ENCODE measurements around the gene LRRC17.
"Not testable (repeated sequence)": the region's sequence is repeated elsewhere in the genome, so short reads cannot be mapped to it uniquely, and the experiment has no call there.

LRRC17 gene

DNA sequence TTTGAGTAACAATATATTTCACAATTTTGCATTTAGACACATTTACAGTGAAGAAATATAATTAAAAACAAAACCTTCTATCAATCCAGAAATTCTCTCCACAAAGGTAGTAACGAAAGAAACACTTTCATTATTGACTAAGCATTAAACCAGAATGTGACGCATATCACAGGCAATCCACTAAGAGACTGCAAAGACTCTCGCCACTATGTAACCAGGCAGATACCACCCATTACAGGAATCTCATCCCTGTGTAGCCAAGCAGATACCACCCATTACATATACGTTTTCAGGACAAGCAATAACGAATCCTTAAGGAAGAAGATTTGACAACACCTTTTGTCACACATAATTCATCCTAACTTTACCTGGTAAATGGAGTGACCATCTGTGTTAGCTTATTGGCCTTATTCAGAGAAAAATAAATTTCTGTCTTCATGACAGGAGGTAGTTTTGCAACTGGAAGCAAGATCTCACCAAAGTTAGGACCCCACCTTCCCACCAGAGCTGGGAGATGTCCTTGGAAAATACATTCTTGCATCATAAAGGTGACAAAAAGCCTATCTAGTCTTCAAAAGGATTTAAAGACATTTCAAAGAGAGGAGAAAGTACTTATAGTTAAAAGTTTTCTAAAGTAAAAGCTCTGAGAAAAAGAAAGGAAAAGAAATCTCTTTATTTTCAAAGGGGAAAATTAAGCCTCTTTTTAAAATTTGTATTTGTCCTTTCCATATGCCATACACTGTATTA lies 30.8 kb downstream of the LRRC17 start:
- Histone ChIP-seq H3K36me3 (ENCODE audit: low read depth) (no peaks in the 10 kb centered on the region), H3K9me3 (ENCODE audit: severe bottlenecking) (no peaks in the 10 kb centered on the region), H3K27ac (ENCODE audit: poor library complexity, severe bottlenecking) (no peak overlapping the region), H3K4me3 (ENCODE audit: severe bottlenecking) (no peak overlapping the region), H3K27me3 (ENCODE audit: insufficient read depth, poor library complexity, severe bottlenecking) (no peaks in the 10 kb centered on the region), H3K4me1 (ENCODE audit: insufficient read depth, poor library complexity, severe bottlenecking) (no peaks in the 10 kb centered on the region)
- no peak for DNase-seq (ENCODE audit: low spot score)
- no peak for ATAC-seq (ENCODE audit: low read depth)
- TF ChIP-seq, protein P1, sequence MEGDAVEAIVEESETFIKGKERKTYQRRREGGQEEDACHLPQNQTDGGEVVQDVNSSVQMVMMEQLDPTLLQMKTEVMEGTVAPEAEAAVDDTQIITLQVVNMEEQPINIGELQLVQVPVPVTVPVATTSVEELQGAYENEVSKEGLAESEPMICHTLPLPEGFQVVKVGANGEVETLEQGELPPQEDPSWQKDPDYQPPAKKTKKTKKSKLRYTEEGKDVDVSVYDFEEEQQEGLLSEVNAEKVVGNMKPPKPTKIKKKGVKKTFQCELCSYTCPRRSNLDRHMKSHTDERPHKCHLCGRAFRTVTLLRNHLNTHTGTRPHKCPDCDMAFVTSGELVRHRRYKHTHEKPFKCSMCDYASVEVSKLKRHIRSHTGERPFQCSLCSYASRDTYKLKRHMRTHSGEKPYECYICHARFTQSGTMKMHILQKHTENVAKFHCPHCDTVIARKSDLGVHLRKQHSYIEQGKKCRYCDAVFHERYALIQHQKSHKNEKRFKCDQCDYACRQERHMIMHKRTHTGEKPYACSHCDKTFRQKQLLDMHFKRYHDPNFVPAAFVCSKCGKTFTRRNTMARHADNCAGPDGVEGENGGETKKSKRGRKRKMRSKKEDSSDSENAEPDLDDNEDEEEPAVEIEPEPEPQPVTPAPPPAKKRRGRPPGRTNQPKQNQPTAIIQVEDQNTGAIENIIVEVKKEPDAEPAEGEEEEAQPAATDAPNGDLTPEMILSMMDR (IDR thresholded peaks at IDR 0.05; ENCODE audit: poor library complexity, severe bottlenecking): no peak

DNA sequence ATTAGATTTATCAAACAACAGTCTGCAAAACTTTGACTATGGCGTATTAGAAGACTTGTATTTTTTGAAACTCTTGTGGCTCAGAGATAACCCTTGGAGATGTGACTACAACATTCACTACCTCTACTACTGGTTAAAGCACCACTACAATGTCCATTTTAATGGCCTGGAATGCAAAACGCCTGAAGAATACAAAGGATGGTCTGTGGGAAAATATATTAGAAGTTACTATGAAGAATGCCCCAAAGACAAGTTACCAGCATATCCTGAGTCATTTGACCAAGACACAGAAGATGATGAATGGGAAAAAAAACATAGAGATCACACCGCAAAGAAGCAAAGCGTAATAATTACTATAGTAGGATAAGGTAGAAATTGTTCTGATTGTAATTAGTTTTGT lies 31.4 kb downstream of the LRRC17 start:
- no peak overlapping the region for H3K27ac ChIP-seq (ENCODE audit: poor library complexity, severe bottlenecking)
- DNase-seq (ENCODE audit: low spot score) (no peak), ATAC-seq (ENCODE audit: low read depth) (no peak)
- no peaks in the 10 kb centered on the region for H3K9me3 ChIP-seq (ENCODE audit: severe bottlenecking)
- no peaks in the 10 kb centered on the region for H3K4me1 ChIP-seq (ENCODE audit: insufficient read depth, poor library complexity, severe bottlenecking)
- H3K4me3 ChIP-seq (ENCODE audit: severe bottlenecking): no peak overlapping the region
- H3K27me3 ChIP-seq (ENCODE audit: insufficient read depth, poor library complexity, severe bottlenecking): no peaks in the 10 kb centered on the region
- no peaks in the 10 kb centered on the region for H3K36me3 ChIP-seq (ENCODE audit: low read depth)
- TF ChIP-seq, protein P1 (IDR thresholded peaks at IDR 0.05; ENCODE audit: poor library complexity, severe bottlenecking): no peak

GRCh38 chr7:102951839-102952238 lies 39.0 kb downstream of the LRRC17 start:
- DNase-seq (ENCODE audit: low spot score) (no peak), ATAC-seq (ENCODE audit: low read depth) (no peak)
- no peak overlapping the region for H3K27ac ChIP-seq (ENCODE audit: poor library complexity, severe bottlenecking)
- no peaks in the 10 kb centered on the region for H3K27me3 ChIP-seq (ENCODE audit: insufficient read depth, poor library complexity, severe bottlenecking)
- H3K9me3 ChIP-seq (ENCODE audit: severe bottlenecking): no peaks in the 10 kb centered on the region
- H3K4me1 ChIP-seq (ENCODE audit: insufficient read depth, poor library complexity, severe bottlenecking): no peaks in the 10 kb centered on the region
- H3K36me3 ChIP-seq (ENCODE audit: low read depth): no peaks in the 10 kb centered on the region
- TF ChIP-seq, protein P1 (IDR thresholded peaks at IDR 0.05; ENCODE audit: poor library complexity, severe bottlenecking): no peak
- H3K4me3 ChIP-seq (ENCODE audit: severe bottlenecking): no peak overlapping the region

GRCh38 chr7:102953406-102953805 lies 40.6 kb downstream of the LRRC17 start:
- DNase-seq (ENCODE audit: low spot score) (no peak), ATAC-seq (ENCODE audit: low read depth) (no peak)
- H3K36me3 ChIP-seq (ENCODE audit: low read depth): no peaks in the 10 kb centered on the region
- TF ChIP-seq, protein P1 (IDR thresholded peaks at IDR 0.05; ENCODE audit: poor library complexity, severe bottlenecking): no peak
- no peaks in the 10 kb centered on the region for H3K9me3 ChIP-seq (ENCODE audit: severe bottlenecking)
- no peak overlapping the region for H3K27ac ChIP-seq (ENCODE audit: poor library complexity, severe bottlenecking)
- no peaks in the 10 kb centered on the region for H3K27me3 ChIP-seq (ENCODE audit: insufficient read depth, poor library complexity, severe bottlenecking)
- H3K4me1 ChIP-seq (ENCODE audit: insufficient read depth, poor library complexity, severe bottlenecking): no peaks in the 10 kb centered on the region
- no peak overlapping the region for H3K4me3 ChIP-seq (ENCODE audit: severe bottlenecking)

DNA sequence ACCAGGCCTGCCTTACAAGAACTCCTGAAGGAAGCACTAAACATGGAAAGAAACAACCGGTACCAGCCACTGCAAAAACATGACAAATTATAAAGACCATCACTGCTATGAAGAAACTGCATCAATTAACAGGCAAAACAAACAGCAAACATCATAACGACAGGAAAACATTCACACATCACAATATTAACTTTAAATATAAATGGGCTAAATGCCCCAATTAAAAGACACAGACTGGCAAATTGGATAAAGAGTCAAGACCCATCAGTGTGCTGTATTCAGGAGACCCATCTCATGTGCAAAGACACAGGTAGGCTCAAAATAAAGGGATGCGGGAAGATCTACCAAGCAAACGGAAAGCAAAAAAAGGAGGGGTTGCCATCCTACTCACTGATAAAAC lies 41.6 kb downstream of the LRRC17 start:
- not testable (repeated sequence) for H3K27ac ChIP-seq (ENCODE audit: poor library complexity, severe bottlenecking); H3K9me3 ChIP-seq (ENCODE audit: severe bottlenecking); ATAC-seq (ENCODE audit: low read depth); H3K36me3 ChIP-seq (ENCODE audit: low read depth); H3K4me3 ChIP-seq (ENCODE audit: severe bottlenecking); DNase-seq (ENCODE audit: low spot score); H3K4me1 ChIP-seq (ENCODE audit: insufficient read depth, poor library complexity, severe bottlenecking); H3K27me3 ChIP-seq (ENCODE audit: insufficient read depth, poor library complexity, severe bottlenecking)

DNA sequence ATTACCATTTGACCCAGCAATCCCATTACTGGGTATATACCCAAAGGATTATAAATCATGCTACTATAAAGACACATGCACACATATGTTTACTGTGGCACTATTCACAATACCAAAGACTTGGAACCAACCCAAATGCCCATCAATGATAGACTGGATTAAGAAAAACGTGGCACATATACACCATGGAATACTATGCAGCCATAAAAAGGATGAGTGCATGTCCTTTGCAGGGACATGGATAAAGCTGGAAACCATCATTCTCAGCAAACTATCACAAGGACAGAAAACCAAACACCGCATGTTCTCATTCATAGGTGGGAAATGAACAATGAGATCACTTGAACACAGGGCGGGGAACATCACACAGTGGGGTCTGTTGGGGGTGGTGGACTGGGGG lies 45.2 kb downstream of the LRRC17 start:
- not testable (repeated sequence) for H3K4me3 ChIP-seq (ENCODE audit: severe bottlenecking); H3K27ac ChIP-seq (ENCODE audit: poor library complexity, severe bottlenecking); H3K36me3 ChIP-seq (ENCODE audit: low read depth); ATAC-seq (ENCODE audit: low read depth); H3K9me3 ChIP-seq (ENCODE audit: severe bottlenecking); H3K4me1 ChIP-seq (ENCODE audit: insufficient read depth, poor library complexity, severe bottlenecking); DNase-seq (ENCODE audit: low spot score); H3K27me3 ChIP-seq (ENCODE audit: insufficient read depth, poor library complexity, severe bottlenecking)

DNA sequence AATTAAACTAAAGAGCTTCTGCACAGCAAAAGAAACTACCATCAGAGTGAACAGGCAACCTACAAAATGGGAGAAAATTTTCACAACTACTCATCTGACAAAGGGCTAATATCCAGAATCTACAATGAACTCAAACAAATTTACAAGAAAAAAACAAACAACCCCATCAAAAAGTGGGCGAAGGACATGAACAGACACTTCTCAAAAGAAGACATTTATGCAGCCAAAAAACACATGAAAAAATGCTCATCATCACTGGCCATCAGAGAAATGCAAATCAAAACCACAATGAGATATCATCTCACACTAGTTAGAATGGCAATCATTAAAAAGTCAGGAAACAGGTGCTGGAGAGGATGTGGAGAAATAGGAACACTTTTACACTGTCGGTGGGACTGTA lies 49.2 kb downstream of the LRRC17 start:
- not testable (repeated sequence) for H3K9me3 ChIP-seq (ENCODE audit: severe bottlenecking); H3K4me3 ChIP-seq (ENCODE audit: severe bottlenecking); H3K4me1 ChIP-seq (ENCODE audit: insufficient read depth, poor library complexity, severe bottlenecking); DNase-seq (ENCODE audit: low spot score); H3K27me3 ChIP-seq (ENCODE audit: insufficient read depth, poor library complexity, severe bottlenecking); H3K27ac ChIP-seq (ENCODE audit: poor library complexity, severe bottlenecking); ATAC-seq (ENCODE audit: low read depth); H3K36me3 ChIP-seq (ENCODE audit: low read depth)

All from RWPE2 (cell line).